Panc1 (cell line): ENCODE data around the gene MRE11. TPM values are rescaled to one million over a fixed set of nuclear protein-coding genes. Genes with fewer than 3 reads are reported as not detected.

ENCODE experiments used
- ATAC-seq: fragments of 200-7000 bp; cut with Tn5 transposase; 2 replicates; pipeline ENCODE4 v1.9.1; 2020; ENCODE audit warnings: mild to moderate bottlenecking, moderate library complexity
- BruUV-seq: library from RNA; stranded (reverse); fragments of 400-500 nt; replicated peaks from 2 replicates; lab custom pipeline; 2021; lab: Mats Ljungman, UMichigan
- CTCF ChIA-PET: fragments of 300-600 bp; sonication (Branson Sonifier 250); formaldehyde crosslinking; loops from one replicate; lab custom pipeline; 2022; ENCODE audit warnings: antibody characterized with exemption; lab: Charles Lee
- POLR2A ChIA-PET: fragments of 300-600 bp; sonication (Branson Sonifier 250); formaldehyde crosslinking; loops from one replicate; lab custom pipeline; 2022; ENCODE audit warnings: antibody characterized with exemption; lab: Charles Lee
- DNase-seq: peaks from one replicate; pipeline ENCODE4 v3.0.0-alpha.2; 2010; ENCODE audit warnings: low read depth, low spot score
- H3K27ac ChIP-seq: 2 replicates; pipeline ENCODE4 v1.5.1; 2011; ENCODE audit warnings: mild to moderate bottlenecking, low read length, inconsistent platforms
- H3K27me3 ChIP-seq: fragments of 200-500 bp; sonication (Bioruptor generic); 2 replicates; pipeline ENCODE4 v1.6.0; 2014; ENCODE audit warnings: low read length, inconsistent platforms; ENCODE audit not compliant: control insufficient read depth, insufficient read depth
- H3K36me3 ChIP-seq: fragments of 200-500 bp; sonication (Bioruptor generic); 2 replicates; pipeline ENCODE4 v1.5.1; 2014; ENCODE audit warnings: inconsistent platforms, mild to moderate bottlenecking, low read length, moderate library complexity; ENCODE audit not compliant: control insufficient read depth, insufficient read depth
- H3K4me1 ChIP-seq: 2 replicates; pipeline ENCODE4 v1.5.1; 2011; ENCODE audit warnings: inconsistent platforms, mild to moderate bottlenecking, low read length, moderate library complexity; ENCODE audit not compliant: control insufficient read depth, insufficient read depth
- H3K4me3 ChIP-seq, 2 experiments: 2 replicates each; pipeline ENCODE4 v1.5.1; 2011 to 2012; ENCODE audit warnings: low read depth in 2 of 2, low read length in 2 of 2, mild to moderate bottlenecking in 2 of 2, inconsistent platforms in 1 of 2, moderate library complexity in 1 of 2
- H3K9me3 ChIP-seq: fragments of 200-500 bp; sonication (Bioruptor generic); 2 replicates; pipeline ENCODE4 v1.5.1; 2014; ENCODE audit warnings: low read depth, mild to moderate bottlenecking, inconsistent platforms, low read length, moderate library complexity; ENCODE audit not compliant: control insufficient read depth, insufficient read depth
- CTCF ChIP-seq: fragments of 450-650 bp; IDR thresholded peaks from 2 replicates; pipeline ENCODE4 v1.5.1; 2017; ENCODE audit warnings: mild to moderate bottlenecking
- POLR2AphosphoS5 ChIP-seq: IDR thresholded peaks from 2 replicates; pipeline ENCODE4 v1.6.1; 2012; ENCODE audit warnings: mild to moderate bottlenecking, low read depth, low read length, moderate library complexity
- SIN3A ChIP-seq: IDR thresholded peaks from 2 replicates; pipeline ENCODE4 v1.6.1; 2012; ENCODE audit warnings: low read depth, mild to moderate bottlenecking, low read length, moderate library complexity, borderline replicate concordance; ENCODE audit not compliant: insufficient read depth
- TCF7L2 ChIP-seq: IDR thresholded peaks from 2 replicates; pipeline ENCODE4 v1.6.1; 2011; ENCODE audit warnings: mild to moderate bottlenecking, low read depth, low read length, inconsistent platforms
- in situ Hi-C: cut with HindIII; loops from 2 replicates; pipeline ENCODE4 v1.10.0; 2016; ENCODE audit warnings: low sequenced_read_pairs, low pct_unique_long_range_greater_than_20kb
- intact Hi-C: fragments of 100-400 bp; cut with micrococcal nuclease; formaldehyde crosslinking; loops from one replicate; pipeline ENCODE4 v1.10.0; 2022; ENCODE audit not compliant: unreplicated experiment
- total RNA-seq: library from RNA; stranded (reverse); gene quantifications from one replicate; pipeline ENCODE4 v1.2.1, GENCODE V29; 2021; ENCODE audit not compliant: unreplicated experiment
- TF ChIP-seq, protein P1 (sequence below), 2 experiments: IDR thresholded peaks; 2 replicates each; pipeline ENCODE4 v1.6.1; 2011 to 2012; ENCODE audit warnings: low read depth in 2 of 2, control low read depth in 1 of 2, low read length in 1 of 2, mild to moderate bottlenecking in 1 of 2, moderate library complexity in 1 of 2; ENCODE audit not compliant: insufficient read depth in 1 of 2

MRE11 gene
- total RNA-seq, 1 experiment from 2014 or later, result 35.0 TPM

- no TSS peak for BruUV-seq
- CTCF ChIA-PET, result no interaction called here
Measured at GRCh38 chr11:94494126-94494680, 559 bp upstream of the MRE11 start.

GRCh38 chr11:94486068-94486467 lies 7.6 kb downstream of the MRE11 start:
- ATAC-seq, result no peak
- Histone ChIP-seq H3K27me3 (no peaks in the 10 kb centered on the region), H3K27ac (no peak overlapping the region), H3K9me3 (no peaks in the 10 kb centered on the region), H3K36me3 (peaks cover 21% of the 10 kb centered on the region), H3K4me3 (no peak overlapping the region), H3K4me1 (no peaks in the 10 kb centered on the region)
- intact Hi-C loops, result no loop called here
- no peak for DNase-seq
- BruUV-seq, result no TSS peak
- TF ChIP-seq TCF7L2, result no peak
- TF ChIP-seq POLR2AphosphoS5, result no peak
- TF ChIP-seq, protein P1, sequence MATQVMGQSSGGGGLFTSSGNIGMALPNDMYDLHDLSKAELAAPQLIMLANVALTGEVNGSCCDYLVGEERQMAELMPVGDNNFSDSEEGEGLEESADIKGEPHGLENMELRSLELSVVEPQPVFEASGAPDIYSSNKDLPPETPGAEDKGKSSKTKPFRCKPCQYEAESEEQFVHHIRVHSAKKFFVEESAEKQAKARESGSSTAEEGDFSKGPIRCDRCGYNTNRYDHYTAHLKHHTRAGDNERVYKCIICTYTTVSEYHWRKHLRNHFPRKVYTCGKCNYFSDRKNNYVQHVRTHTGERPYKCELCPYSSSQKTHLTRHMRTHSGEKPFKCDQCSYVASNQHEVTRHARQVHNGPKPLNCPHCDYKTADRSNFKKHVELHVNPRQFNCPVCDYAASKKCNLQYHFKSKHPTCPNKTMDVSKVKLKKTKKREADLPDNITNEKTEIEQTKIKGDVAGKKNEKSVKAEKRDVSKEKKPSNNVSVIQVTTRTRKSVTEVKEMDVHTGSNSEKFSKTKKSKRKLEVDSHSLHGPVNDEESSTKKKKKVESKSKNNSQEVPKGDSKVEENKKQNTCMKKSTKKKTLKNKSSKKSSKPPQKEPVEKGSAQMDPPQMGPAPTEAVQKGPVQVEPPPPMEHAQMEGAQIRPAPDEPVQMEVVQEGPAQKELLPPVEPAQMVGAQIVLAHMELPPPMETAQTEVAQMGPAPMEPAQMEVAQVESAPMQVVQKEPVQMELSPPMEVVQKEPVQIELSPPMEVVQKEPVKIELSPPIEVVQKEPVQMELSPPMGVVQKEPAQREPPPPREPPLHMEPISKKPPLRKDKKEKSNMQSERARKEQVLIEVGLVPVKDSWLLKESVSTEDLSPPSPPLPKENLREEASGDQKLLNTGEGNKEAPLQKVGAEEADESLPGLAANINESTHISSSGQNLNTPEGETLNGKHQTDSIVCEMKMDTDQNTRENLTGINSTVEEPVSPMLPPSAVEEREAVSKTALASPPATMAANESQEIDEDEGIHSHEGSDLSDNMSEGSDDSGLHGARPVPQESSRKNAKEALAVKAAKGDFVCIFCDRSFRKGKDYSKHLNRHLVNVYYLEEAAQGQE (IDR thresholded peaks at IDR 0.05; ENCODE audit: insufficient read depth in 1 of 2, low read depth in 2 of 2, low read length in 1 of 2), result no peak
- TF ChIP-seq CTCF, result no peak
- TF ChIP-seq SIN3A, result no peak
- POLR2A ChIA-PET, result interaction anchor here (0.6 kb wide), 1 partner anchor 281 kb away, joined by 3 read pairs; no protein-coding TSS in a partner anchor
- CTCF ChIA-PET, result interaction anchor here (0.6 kb wide), 1 partner anchor 589 kb away, joined by 3 read pairs; no protein-coding TSS in a partner anchor
- in situ Hi-C loops, result no loop called here

More at GRCh38 chr11:94494126-94494680, 559 bp upstream of the MRE11 start:
- H3K4me3 ChIP-seq, result peak overlapping the region; percentile 95 to 99
- no peak for DNase-seq
- peaks cover 24% of the 10 kb centered on the region; the same call in 1 of the 2 replicates for H3K4me1 ChIP-seq
- peak overlapping the region; percentile 83 for H3K27ac ChIP-seq
- in situ Hi-C loops (no loop called here), intact Hi-C loops (no loop called here)
- H3K9me3 ChIP-seq, result no peaks in the 10 kb centered on the region
- TF ChIP-seq, protein P1 (IDR thresholded peaks at IDR 0.05; ENCODE audit: insufficient read depth in 1 of 2, low read depth in 2 of 2, low read length in 1 of 2), result no peak
- peak; percentile 7; the same call in 1 of the 2 replicates for TF ChIP-seq TCF7L2
- peaks cover 24% of the 10 kb centered on the region for H3K36me3 ChIP-seq
- peak; percentile 81 for ATAC-seq
- POLR2A ChIA-PET, result no interaction called here
- H3K27me3 ChIP-seq, result no peaks in the 10 kb centered on the region
